Peyer's patch (tissue), 4 donors: ENCODE results near the gene MGMT. TPM values are rescaled to one million over a fixed set of nuclear protein-coding genes. Genes with fewer than 3 reads are reported as not detected.

Source experiments
- DNase-seq, 3 donors: peaks; one replicate each; pipeline ENCODE4 v3.0.0-alpha.2; 2017 to 2019
- H3K27ac ChIP-seq, 4 donors: fragments of 200-600 bp; sonication (generic); one replicate each; pipeline ENCODE4 v1.5.1; 2016 to 2019
- H3K27me3 ChIP-seq, 2 donors: fragments of 200-600 bp; sonication (generic); one replicate each; pipeline ENCODE4 v1.5.1; 2019
- H3K36me3 ChIP-seq, 3 donors: fragments of 200-600 bp; sonication (generic); one replicate each; pipeline ENCODE4 v1.5.1; 2016 to 2019
- H3K4me1 ChIP-seq, 4 donors: fragments of 200-600 bp; sonication (generic); one replicate each; pipeline ENCODE4 v1.5.1; 2016 to 2019
- H3K4me3 ChIP-seq, 4 donors: fragments of 200-600 bp; sonication (generic); 1 replicate in 3 of 4; 2 replicates in 1 of 4; pipeline ENCODE4 v1.5.1; 2016 to 2019; ENCODE audit warnings: mild to moderate bottlenecking in 1 of 4
- H3K9me3 ChIP-seq, 4 donors: fragments of 200-600 bp; sonication (generic); one replicate each; pipeline ENCODE4 v1.5.1; 2016 to 2019; ENCODE audit warnings: mild to moderate bottlenecking in 1 of 4
- CTCF ChIP-seq, 6 experiments: fragments of 450-650 bp in 4 of 6; fragments of 200-600 bp in 2 of 6; sonication (generic) in 1 of 6; IDR thresholded peaks; one replicate each; pipeline ENCODE4 v1.5.1; 2017 to 2019; ENCODE audit warnings: antibody characterized with exemption in 6 of 6, mild to moderate bottlenecking in 3 of 6, moderate library complexity in 1 of 6
- POLR2A ChIP-seq, 2 donors: fragments of 450-650 bp; IDR thresholded peaks; one replicate each; pipeline ENCODE4 v1.5.1; 2017; ENCODE audit warnings: antibody characterized with exemption in 2 of 2, mild to moderate bottlenecking in 2 of 2, moderate library complexity in 2 of 2
- total RNA-seq, 4 donors: library from RNA; depleted of rRNA; stranded (reverse); fragments of >200 nt; gene quantifications; one replicate each; pipeline ENCODE4 v1.1.0, GENCODE V29; 2016

The MGMT gene
- total RNA-seq, 4 donors from 2014 or later = 24.5 to 43.7 (median 35.3) TPM

DNA sequence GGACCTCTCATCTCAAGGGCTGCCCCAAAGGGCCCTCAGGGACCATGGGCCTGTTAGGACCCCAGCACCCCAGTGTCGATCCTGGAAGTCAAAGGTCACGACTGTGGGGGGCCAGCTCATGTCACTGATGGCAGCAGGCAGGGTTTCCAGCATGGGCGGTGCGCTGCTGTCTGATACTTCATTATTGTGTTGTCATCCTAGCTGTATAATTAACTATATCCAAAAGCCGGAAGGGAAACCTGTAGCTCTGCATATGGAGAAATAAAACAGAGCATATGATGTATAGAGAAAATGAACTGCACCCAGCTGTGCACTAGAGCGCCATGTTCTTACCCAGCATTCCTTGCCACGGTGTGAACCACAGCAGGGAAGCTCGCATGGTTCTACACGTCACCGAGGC is 300.7 kb downstream of the MGMT start:
- no peaks in the 10 kb centered on the region for H3K27me3 ChIP-seq
- no peak overlapping the region for H3K4me3 ChIP-seq
- TF ChIP-seq POLR2A (IDR thresholded peaks at IDR 0.05) (no peak), CTCF (IDR thresholded peaks at IDR 0.05) (no peak)
- DNase-seq = peak in 1 of 3 donors; percentile 20
- no peaks in the 10 kb centered on the region for H3K4me1 ChIP-seq
- no peaks in the 10 kb centered on the region for H3K9me3 ChIP-seq
- H3K27ac ChIP-seq = no peak overlapping the region
- peaks cover 0 to 6% (median 0%) of the 10 kb centered on the region in 3 donors for H3K36me3 ChIP-seq

GRCh38 chr10:129768437-129769355 is 301.7 kb downstream of the MGMT start:
- Histone ChIP-seq H3K27ac (no peak overlapping the region), H3K27me3 (no peaks in the 10 kb centered on the region), H3K4me1 (no peaks in the 10 kb centered on the region), H3K36me3 (peaks cover 0 to 6% (median 0%) of the 10 kb centered on the region in 3 donors), H3K4me3 (no peak overlapping the region), H3K9me3 (no peaks in the 10 kb centered on the region)
- DNase-seq = peak in 1 of 3 donors; percentile 40
- TF ChIP-seq POLR2A (IDR thresholded peaks at IDR 0.05) (no peak), CTCF (IDR thresholded peaks at IDR 0.05) (no peak)

GRCh38 chr10:129769381-129770116 is 302.5 kb downstream of the MGMT start:
- Histone ChIP-seq H3K9me3 (no peaks in the 10 kb centered on the region), H3K4me1 (no peaks in the 10 kb centered on the region), H3K36me3 (peaks cover 0 to 6% (median 0%) of the 10 kb centered on the region in 3 donors), H3K27me3 (no peaks in the 10 kb centered on the region), H3K27ac (no peak overlapping the region), H3K4me3 (no peak overlapping the region)
- DNase-seq = peak in 1 of 3 donors; percentile 21
- no peak for TF ChIP-seq POLR2A (IDR thresholded peaks at IDR 0.05)

GRCh38 chr10:129770286-129770685 is 303.2 kb downstream of the MGMT start:
- no peak overlapping the region for H3K27ac ChIP-seq
- H3K4me1 ChIP-seq = no peaks in the 10 kb centered on the region
- H3K27me3 ChIP-seq = no peaks in the 10 kb centered on the region
- peaks cover 0 to 6% (median 0%) of the 10 kb centered on the region in 3 donors for H3K36me3 ChIP-seq
- H3K4me3 ChIP-seq = no peak overlapping the region
- no peaks in the 10 kb centered on the region for H3K9me3 ChIP-seq
- peak in 1 of 3 donors; percentile 18 for DNase-seq
- TF ChIP-seq CTCF (IDR thresholded peaks at IDR 0.05) = no peak
- TF ChIP-seq POLR2A (IDR thresholded peaks at IDR 0.05) = no peak

DNA sequence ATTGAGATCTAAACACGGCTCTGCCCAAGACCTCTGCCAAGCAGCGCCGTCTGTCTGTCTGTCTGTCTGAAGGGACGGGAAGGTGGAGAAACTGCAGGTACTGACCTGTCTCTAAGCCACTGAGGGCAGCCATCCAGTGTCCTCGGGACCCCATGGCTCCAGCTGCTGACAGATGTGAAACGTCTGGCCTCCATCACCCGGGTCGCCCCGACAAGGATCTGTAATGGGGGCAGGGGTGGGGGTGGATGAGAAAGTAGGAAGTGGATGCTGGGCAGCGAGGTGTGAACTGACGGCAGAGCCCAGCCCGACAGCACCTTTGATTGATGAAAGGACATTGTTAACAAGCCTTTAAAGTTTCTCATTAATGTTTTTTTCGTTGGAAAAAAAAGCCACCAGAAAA is 304.0 kb downstream of the MGMT start:
- Histone ChIP-seq H3K36me3 (peaks cover 0 to 6% (median 0%) of the 10 kb centered on the region in 3 donors), H3K4me3 (no peak overlapping the region), H3K27me3 (no peaks in the 10 kb centered on the region), H3K27ac (no peak overlapping the region), H3K9me3 (no peaks in the 10 kb centered on the region), H3K4me1 (no peaks in the 10 kb centered on the region)
- peak in 1 of 3 donors; percentile 19 for DNase-seq
- TF ChIP-seq POLR2A (IDR thresholded peaks at IDR 0.05) (no peak), CTCF (IDR thresholded peaks at IDR 0.05) (no peak)

DNA sequence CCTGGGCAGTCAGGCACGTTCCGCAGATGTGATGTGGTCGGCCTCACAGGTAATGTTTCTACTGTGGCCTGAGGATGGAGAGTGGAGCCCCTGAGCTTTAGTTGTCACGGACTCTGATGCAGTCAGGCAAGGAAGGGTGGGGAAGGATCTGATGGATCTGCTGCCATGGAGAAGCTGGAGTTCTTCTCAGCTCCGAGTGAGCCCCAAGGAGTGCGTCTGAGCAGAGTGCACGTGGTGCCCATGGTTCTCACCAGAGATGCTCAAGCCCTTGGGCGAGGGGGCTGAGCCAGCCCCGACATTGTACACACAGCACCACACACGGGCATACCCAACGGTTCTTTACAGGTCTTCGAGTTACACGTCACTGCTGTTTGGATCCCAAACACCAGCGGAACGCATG is 304.5 kb downstream of the MGMT start:
- no peak overlapping the region for H3K4me3 ChIP-seq
- peak in 1 of 3 donors; percentile 18 for DNase-seq
- H3K27ac ChIP-seq = no peak overlapping the region
- no peaks in the 10 kb centered on the region for H3K4me1 ChIP-seq
- no peaks in the 10 kb centered on the region for H3K9me3 ChIP-seq
- no peaks in the 10 kb centered on the region for H3K27me3 ChIP-seq
- TF ChIP-seq POLR2A (IDR thresholded peaks at IDR 0.05) = no peak
- TF ChIP-seq CTCF (IDR thresholded peaks at IDR 0.05) = no peak
- peaks cover 0 to 6% (median 0%) of the 10 kb centered on the region in 3 donors for H3K36me3 ChIP-seq
